Measurements from ENCODE around the gene ABRAXAS1.

Gene ABRAXAS1

GRCh38 chr4:83438719-83439118 lies 46.2 kb downstream of the ABRAXAS1 start:
- H4K20me1 ChIP-seq (ENCODE audit: insufficient read depth, low read length): no peaks in the 10 kb centered on the region
- H3K79me2 ChIP-seq (ENCODE audit: insufficient read depth, low read length): no peaks in the 10 kb centered on the region

DNA sequence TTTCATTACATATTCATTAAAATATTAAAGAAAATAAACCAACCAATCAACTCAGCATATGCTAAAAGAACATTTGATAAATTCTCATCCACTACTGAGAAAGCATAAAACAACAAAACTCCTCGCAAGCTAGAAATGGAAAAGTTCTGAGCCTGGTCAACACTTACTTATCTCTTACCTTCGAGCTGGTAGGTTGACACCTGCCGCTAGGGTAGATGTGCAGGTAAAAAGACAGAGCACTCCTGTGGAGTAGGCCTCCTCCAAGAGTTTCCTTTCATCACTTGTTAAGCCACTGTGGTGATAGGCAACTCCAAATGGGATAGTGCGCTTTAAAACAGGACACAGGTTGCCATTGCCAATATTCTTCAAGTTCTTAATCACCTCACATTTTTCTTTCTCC lies 48.2 kb downstream of the ABRAXAS1 start:
- no peaks in the 10 kb centered on the region for H3K79me2 ChIP-seq (ENCODE audit: insufficient read depth, low read length)
- H3K9ac ChIP-seq (ENCODE audit: low read depth, low read length): no peak overlapping the region
- H3K27me3 ChIP-seq (ENCODE audit: insufficient read depth, low read length, poor library complexity): no peaks in the 10 kb centered on the region
- H3K27ac ChIP-seq (ENCODE audit: low read length): no peak overlapping the region
- no peaks in the 10 kb centered on the region for H4K20me1 ChIP-seq (ENCODE audit: insufficient read depth, low read length)
- peaks cover 19% of the 10 kb centered on the region for H3K36me3 ChIP-seq (ENCODE audit: insufficient read depth, low read length)
- H3K4me1 ChIP-seq (ENCODE audit: insufficient read depth, low read length): no peaks in the 10 kb centered on the region
- ATAC-seq (ENCODE audit: insufficient read depth, low read depth) (no peak), DNase-seq (no peak)
- no peak overlapping the region for H3K4me2 ChIP-seq (ENCODE audit: insufficient read depth, low read length)
- H2AFZ ChIP-seq (ENCODE audit: low read depth, low read length): no peak overlapping the region
- H3K9me3 ChIP-seq (ENCODE audit: insufficient read depth, low read length, severe bottlenecking): no peaks in the 10 kb centered on the region
- no peak overlapping the region for H3K4me3 ChIP-seq (ENCODE audit: low read depth in 1 of 2, low read length in 2 of 2)
- TF ChIP-seq, protein P1, sequence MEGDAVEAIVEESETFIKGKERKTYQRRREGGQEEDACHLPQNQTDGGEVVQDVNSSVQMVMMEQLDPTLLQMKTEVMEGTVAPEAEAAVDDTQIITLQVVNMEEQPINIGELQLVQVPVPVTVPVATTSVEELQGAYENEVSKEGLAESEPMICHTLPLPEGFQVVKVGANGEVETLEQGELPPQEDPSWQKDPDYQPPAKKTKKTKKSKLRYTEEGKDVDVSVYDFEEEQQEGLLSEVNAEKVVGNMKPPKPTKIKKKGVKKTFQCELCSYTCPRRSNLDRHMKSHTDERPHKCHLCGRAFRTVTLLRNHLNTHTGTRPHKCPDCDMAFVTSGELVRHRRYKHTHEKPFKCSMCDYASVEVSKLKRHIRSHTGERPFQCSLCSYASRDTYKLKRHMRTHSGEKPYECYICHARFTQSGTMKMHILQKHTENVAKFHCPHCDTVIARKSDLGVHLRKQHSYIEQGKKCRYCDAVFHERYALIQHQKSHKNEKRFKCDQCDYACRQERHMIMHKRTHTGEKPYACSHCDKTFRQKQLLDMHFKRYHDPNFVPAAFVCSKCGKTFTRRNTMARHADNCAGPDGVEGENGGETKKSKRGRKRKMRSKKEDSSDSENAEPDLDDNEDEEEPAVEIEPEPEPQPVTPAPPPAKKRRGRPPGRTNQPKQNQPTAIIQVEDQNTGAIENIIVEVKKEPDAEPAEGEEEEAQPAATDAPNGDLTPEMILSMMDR (IDR thresholded peaks at IDR 0.05; ENCODE audit: borderline replicate concordance, extremely low read depth, low read length, poor library complexity, severe bottlenecking): no peak
- TF ChIP-seq EZH2 (IDR thresholded peaks at IDR 0.05; ENCODE audit: borderline replicate concordance, low read depth, low read length, severe bottlenecking): no peak

More at GRCh38 chr4:83438719-83439118, 46.2 kb downstream of the ABRAXAS1 start:
- Histone ChIP-seq H3K9ac (ENCODE audit: low read depth, low read length) (no peak overlapping the region), H2AFZ (ENCODE audit: low read depth, low read length) (no peak overlapping the region), H3K9me3 (ENCODE audit: insufficient read depth, low read length, severe bottlenecking) (no peaks in the 10 kb centered on the region), H3K4me2 (ENCODE audit: insufficient read depth, low read length) (no peak overlapping the region), H3K36me3 (ENCODE audit: insufficient read depth, low read length) (peaks cover 23% of the 10 kb centered on the region), H3K4me3 (ENCODE audit: low read depth in 1 of 2, low read length in 2 of 2) (no peak overlapping the region), H3K27ac (ENCODE audit: low read length) (no peak overlapping the region), H3K4me1 (ENCODE audit: insufficient read depth, low read length) (no peaks in the 10 kb centered on the region), H3K27me3 (ENCODE audit: insufficient read depth, low read length, poor library complexity) (no peaks in the 10 kb centered on the region)
- no peak for ATAC-seq (ENCODE audit: insufficient read depth, low read depth)
- no peak for TF ChIP-seq EZH2 (IDR thresholded peaks at IDR 0.05; ENCODE audit: borderline replicate concordance, low read depth, low read length, severe bottlenecking)
- TF ChIP-seq, protein P1 (IDR thresholded peaks at IDR 0.05; ENCODE audit: borderline replicate concordance, extremely low read depth, low read length, poor library complexity, severe bottlenecking): no peak
- no peak for DNase-seq

DNA sequence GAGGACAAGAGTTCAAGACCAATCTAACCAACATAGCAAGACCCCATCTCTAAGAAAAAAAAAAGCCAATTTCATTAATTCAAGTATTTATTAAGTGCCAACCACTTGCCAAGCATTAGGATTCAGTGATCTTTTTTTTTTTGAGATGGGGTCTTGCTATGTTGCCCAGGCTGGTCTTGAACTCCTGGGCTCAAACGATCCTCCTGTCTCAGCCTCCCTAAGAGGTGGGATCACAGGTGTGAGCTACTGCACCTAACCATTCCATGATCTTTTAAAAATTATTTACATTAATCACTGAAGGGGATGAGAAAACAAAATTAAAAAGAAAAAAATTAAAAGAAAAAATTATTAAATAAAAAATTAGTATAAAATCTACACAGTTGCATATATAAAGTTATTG lies 53.7 kb downstream of the ABRAXAS1 start:
- Histone ChIP-seq H3K9me3 (ENCODE audit: insufficient read depth, low read length, severe bottlenecking) (no peaks in the 10 kb centered on the region), H3K4me1 (ENCODE audit: insufficient read depth, low read length) (no peaks in the 10 kb centered on the region), H3K27me3 (ENCODE audit: insufficient read depth, low read length, poor library complexity) (no peaks in the 10 kb centered on the region), H3K4me3 (ENCODE audit: low read depth in 1 of 2, low read length in 2 of 2) (no peak overlapping the region), H3K4me2 (ENCODE audit: insufficient read depth, low read length) (no peak overlapping the region), H3K9ac (ENCODE audit: low read depth, low read length) (no peak overlapping the region), H3K79me2 (ENCODE audit: insufficient read depth, low read length) (no peaks in the 10 kb centered on the region), H2AFZ (ENCODE audit: low read depth, low read length) (no peak overlapping the region), H3K27ac (ENCODE audit: low read length) (no peak overlapping the region), H4K20me1 (ENCODE audit: insufficient read depth, low read length) (no peaks in the 10 kb centered on the region), H3K36me3 (ENCODE audit: insufficient read depth, low read length) (peaks cover 13% of the 10 kb centered on the region; the same call in 1 of the 2 replicates)
- DNase-seq (no peak), ATAC-seq (ENCODE audit: insufficient read depth, low read depth) (no peak)
- TF ChIP-seq, protein P1 (IDR thresholded peaks at IDR 0.05; ENCODE audit: borderline replicate concordance, extremely low read depth, low read length, poor library complexity, severe bottlenecking): no peak
- no peak for TF ChIP-seq EZH2 (IDR thresholded peaks at IDR 0.05; ENCODE audit: borderline replicate concordance, low read depth, low read length, severe bottlenecking)

DNA sequence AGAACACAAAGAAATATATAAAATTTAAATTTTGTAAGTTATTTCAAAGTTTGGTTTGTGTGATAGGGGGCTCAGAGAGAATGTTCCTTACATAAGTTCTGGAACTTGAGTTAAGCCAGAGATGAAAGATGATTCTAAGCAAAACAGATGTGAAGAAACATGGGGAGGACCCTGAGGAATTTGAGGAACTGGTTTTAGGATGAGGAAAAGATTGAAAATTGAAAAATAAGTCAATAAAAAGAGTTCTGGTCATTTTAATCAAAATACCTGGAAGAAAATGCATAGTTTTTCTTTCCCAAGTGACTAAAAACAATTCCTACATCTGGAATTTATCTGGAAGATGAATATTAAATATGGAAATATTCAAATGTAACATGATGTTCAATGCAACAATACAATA lies 66.7 kb downstream of the ABRAXAS1 start:
- DNase-seq: no peak
- TF ChIP-seq, protein P1 (IDR thresholded peaks at IDR 0.05; ENCODE audit: borderline replicate concordance, extremely low read depth, low read length, poor library complexity, severe bottlenecking): no peak
- no peak for TF ChIP-seq EZH2 (IDR thresholded peaks at IDR 0.05; ENCODE audit: borderline replicate concordance, low read depth, low read length, severe bottlenecking)
- Histone ChIP-seq H2AFZ (ENCODE audit: low read depth, low read length) (no peak overlapping the region), H4K20me1 (ENCODE audit: insufficient read depth, low read length) (no peaks in the 10 kb centered on the region), H3K4me2 (ENCODE audit: insufficient read depth, low read length) (no peak overlapping the region), H3K9ac (ENCODE audit: low read depth, low read length) (no peak overlapping the region), H3K79me2 (ENCODE audit: insufficient read depth, low read length) (no peaks in the 10 kb centered on the region), H3K27ac (ENCODE audit: low read length) (no peak overlapping the region), H3K9me3 (ENCODE audit: insufficient read depth, low read length, severe bottlenecking) (no peaks in the 10 kb centered on the region), H3K4me3 (ENCODE audit: low read depth in 1 of 2, low read length in 2 of 2) (no peak overlapping the region), H3K36me3 (ENCODE audit: insufficient read depth, low read length) (peaks cover 43% of the 10 kb centered on the region), H3K4me1 (ENCODE audit: insufficient read depth, low read length) (no peaks in the 10 kb centered on the region), H3K27me3 (ENCODE audit: insufficient read depth, low read length, poor library complexity) (no peaks in the 10 kb centered on the region)
- ATAC-seq (ENCODE audit: insufficient read depth, low read depth): no peak

All from DND-41 (cell line).